GM18502 (cell line): Measurements from ENCODE around the gene PTGIS.

ENCODE experiments used
- ATAC-seq: cut with Tn5 transposase; IDR thresholded peaks from one replicate; pipeline ENCODE4 v1.9.1; 2021; ENCODE audit warnings: mild to moderate bottlenecking; ENCODE audit not compliant: unreplicated experiment, poor library complexity

PTGIS gene

GRCh38 chr20:49562311-49563014, 5.5 kb downstream of the PTGIS start:
- no peak for ATAC-seq

- ATAC-seq, result no peak
These were observed 6.1 kb downstream of the PTGIS start for GRCh38 chr20:49561806-49562205.

GRCh38 chr20:49561256-49561655, 6.7 kb downstream of the PTGIS start:
- no peak for ATAC-seq

GRCh38 chr20:49560646-49561045, 7.3 kb downstream of the PTGIS start:
- no peak for ATAC-seq

GRCh38 chr20:49560186-49560585, 7.8 kb downstream of the PTGIS start:
- ATAC-seq, result no peak

- ATAC-seq, result no peak
These were observed 8.4 kb downstream of the PTGIS start for GRCh38 chr20:49559411-49560081.

- no peak for ATAC-seq
These were observed 9.1 kb downstream of the PTGIS start for GRCh38 chr20:49558826-49559225.

- no peak for ATAC-seq
These were observed 10.5 kb downstream of the PTGIS start for GRCh38 chr20:49557449-49557848.

GRCh38 chr20:49556621-49557020, 11.3 kb downstream of the PTGIS start:
- ATAC-seq, result no peak

GRCh38 chr20:49549801-49550551, 18.0 kb downstream of the PTGIS start:
- ATAC-seq, result no peak

GRCh38 chr20:49548371-49548947, 19.5 kb downstream of the PTGIS start:
- no peak for ATAC-seq

- ATAC-seq, result no peak
These were observed 22.4 kb downstream of the PTGIS start for GRCh38 chr20:49545572-49545971.

- ATAC-seq, result no peak
These were observed 23.4 kb downstream of the PTGIS start for GRCh38 chr20:49544535-49544934.

GRCh38 chr20:49543858-49544437, 24.0 kb downstream of the PTGIS start:
- no peak for ATAC-seq

- no peak for ATAC-seq
These were observed 24.7 kb downstream of the PTGIS start for GRCh38 chr20:49543071-49543857.

- ATAC-seq, result no peak
These were observed 25.4 kb downstream of the PTGIS start for GRCh38 chr20:49542514-49542991.

- no peak for ATAC-seq
These were observed 26.0 kb downstream of the PTGIS start for GRCh38 chr20:49541733-49542513.

GRCh38 chr20:49540687-49541435, 27.1 kb downstream of the PTGIS start:
- no peak for ATAC-seq
